Stimulated activated CD4-positive, alpha-beta T cell treated with anti-CD3 and anti-CD28 coated beads, Interleukin-15, amount 100 ng/mL, for 1 hour (primary cell): ENCODE results near the gene AKAP6.

Experiments
- DNase-seq, 2 donors: peaks; one replicate each; pipeline ENCODE4 v3.0.0-alpha.2; 2020; ENCODE audit warnings: low read depth in 1 of 2, low spot score in 1 of 2

Gene AKAP6, protein sequence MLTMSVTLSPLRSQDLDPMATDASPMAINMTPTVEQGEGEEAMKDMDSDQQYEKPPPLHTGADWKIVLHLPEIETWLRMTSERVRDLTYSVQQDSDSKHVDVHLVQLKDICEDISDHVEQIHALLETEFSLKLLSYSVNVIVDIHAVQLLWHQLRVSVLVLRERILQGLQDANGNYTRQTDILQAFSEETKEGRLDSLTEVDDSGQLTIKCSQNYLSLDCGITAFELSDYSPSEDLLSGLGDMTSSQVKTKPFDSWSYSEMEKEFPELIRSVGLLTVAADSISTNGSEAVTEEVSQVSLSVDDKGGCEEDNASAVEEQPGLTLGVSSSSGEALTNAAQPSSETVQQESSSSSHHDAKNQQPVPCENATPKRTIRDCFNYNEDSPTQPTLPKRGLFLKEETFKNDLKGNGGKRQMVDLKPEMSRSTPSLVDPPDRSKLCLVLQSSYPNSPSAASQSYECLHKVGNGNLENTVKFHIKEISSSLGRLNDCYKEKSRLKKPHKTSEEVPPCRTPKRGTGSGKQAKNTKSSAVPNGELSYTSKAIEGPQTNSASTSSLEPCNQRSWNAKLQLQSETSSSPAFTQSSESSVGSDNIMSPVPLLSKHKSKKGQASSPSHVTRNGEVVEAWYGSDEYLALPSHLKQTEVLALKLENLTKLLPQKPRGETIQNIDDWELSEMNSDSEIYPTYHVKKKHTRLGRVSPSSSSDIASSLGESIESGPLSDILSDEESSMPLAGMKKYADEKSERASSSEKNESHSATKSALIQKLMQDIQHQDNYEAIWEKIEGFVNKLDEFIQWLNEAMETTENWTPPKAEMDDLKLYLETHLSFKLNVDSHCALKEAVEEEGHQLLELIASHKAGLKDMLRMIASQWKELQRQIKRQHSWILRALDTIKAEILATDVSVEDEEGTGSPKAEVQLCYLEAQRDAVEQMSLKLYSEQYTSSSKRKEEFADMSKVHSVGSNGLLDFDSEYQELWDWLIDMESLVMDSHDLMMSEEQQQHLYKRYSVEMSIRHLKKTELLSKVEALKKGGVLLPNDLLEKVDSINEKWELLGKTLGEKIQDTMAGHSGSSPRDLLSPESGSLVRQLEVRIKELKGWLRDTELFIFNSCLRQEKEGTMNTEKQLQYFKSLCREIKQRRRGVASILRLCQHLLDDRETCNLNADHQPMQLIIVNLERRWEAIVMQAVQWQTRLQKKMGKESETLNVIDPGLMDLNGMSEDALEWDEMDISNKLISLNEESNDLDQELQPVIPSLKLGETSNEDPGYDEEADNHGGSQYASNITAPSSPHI (N-terminal part only)

DNA sequence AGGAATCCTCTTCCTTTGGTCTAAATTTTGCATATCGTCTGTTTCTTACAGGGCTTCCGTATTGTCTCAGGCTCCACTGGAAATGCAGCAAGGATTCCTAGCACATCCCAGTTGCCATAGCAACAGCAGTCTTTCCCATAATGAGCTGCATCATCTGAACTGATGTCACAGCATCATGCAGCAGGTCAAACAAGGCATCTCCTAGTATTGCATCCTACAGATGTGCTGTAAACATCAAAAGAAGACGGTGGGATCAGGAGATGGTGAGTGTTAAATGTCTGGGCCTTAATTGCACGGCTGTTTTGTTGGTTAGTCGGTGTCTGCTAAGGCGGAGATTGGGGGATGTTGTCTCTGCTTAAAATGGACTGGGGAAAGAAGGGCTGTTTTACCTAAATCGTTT is at the start of gene AKAP6:
Gene AKAP6, plus strand, starts transcription at position 153 of the 400 bp plus-strand sequence. CDS start 104,196 bp downstream, outside the sequence.
- DNase-seq: no peak

DNA sequence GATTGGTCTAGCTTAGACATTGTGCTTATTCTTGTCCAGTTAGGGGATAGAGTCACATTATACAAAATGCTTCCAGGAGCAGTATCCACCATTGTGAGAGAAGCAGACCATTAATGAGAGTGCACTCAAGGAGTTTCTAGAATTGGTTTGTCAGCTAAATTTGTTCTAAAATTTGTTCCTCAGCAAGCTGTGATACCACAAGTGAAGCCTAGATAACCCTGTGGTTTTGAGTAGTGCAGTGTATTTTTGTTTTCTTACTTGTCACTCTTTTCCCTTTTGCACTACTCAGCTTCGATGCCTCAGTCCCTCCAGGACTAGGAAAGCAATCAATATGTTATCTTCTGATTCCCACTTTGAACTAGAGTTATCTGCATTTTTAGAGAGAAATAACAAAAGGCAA is 42.5 kb upstream of the AKAP6 start:
- no peak for DNase-seq

DNA sequence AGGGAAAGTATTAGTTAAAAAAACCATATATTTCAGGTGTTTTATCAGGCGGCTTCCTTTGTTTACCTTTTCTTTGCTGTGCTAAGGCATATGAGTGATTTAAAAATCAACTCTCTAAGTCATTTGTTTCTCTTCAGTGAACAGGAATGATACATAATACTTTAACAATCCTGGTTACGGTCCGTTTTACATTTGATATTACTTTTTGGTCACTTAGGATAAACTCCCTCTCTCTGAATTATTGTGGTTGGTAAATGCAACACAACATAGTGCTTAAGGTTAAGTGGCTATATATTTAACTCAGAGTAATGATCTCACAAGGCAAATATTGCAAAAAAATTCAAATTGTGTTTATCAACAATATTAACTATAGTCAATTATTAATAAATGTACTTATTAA is 32.7 kb upstream of the AKAP6 start:
- DNase-seq: no peak

DNA sequence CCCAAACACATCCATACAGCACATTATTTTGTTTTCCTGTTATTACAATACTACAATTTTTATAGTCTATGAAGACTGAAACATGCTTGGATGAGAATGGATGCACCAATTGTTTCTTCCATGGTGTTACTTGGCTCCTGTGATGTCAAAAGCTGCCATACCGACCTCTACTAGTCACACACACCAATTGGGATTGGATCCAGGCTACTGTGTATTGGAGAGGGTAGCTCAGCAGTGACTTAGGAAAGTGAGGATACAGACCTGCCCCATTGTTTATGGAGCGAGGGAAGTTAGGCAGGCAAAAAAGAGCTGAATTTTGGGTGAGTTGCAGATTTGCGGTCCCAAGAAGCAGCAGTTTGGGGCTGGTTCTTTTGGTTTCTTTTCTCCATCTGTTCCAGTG is 30.8 kb upstream of the AKAP6 start:
- DNase-seq: no peak

DNA sequence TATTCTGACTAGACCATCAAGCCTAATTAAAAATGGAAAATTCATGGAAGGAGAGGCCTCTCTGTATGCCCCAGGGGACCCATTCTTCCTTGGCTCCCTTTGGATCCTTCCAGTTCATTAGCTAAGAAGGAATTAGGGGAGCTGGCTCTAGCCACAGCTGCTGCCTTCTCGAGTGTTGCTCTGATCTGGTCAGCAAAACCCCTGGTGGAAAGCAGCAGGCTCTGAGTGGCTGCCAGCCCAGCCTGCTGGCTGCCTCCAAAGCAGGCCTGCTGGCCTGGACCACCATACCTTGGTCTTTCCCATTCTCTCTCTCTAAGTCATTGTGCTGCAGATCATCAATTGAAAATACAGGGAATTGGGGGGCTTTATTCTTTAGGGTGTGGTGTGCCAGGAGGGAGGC is 29.0 kb upstream of the AKAP6 start:
- DNase-seq: no peak

DNA sequence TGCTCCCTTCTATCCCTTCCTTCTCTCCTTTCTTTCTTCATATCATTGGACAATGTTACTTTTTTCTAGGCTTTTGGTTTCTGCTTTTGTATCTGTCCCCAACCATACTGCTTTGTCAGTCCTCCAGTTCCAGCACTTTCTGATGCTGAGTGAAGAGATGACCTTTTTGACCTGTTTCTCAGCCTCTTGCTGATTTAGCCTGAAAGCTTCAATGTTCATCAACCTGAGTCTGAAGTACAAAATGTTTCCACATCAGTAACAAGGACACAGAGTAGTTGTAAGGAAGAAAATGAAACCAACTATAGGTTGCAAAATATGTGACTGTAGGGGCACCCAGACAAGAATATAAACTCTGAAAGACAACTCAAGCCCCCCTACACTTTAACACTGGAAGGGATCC is 25.2 kb upstream of the AKAP6 start:
- no peak for DNase-seq

DNA sequence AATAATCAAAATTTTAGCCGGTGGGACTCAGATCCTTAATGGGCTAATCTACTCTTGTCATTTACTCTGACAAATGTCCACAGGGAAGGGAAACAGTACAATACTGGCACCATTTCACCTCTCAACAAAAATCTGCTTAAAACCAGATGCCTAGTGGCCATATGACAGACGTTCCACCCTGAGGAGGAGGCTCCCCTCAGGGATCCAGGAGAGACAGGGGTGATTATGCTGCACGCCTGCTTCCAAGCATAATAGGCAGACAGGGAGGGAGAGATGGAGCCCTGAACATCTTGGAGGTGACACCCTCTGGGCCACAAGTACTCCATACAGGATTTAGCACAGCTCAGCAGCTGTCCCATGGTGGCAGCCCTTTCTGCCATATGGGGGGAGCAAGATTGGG is 24.8 kb upstream of the AKAP6 start:
- no peak for DNase-seq

DNA sequence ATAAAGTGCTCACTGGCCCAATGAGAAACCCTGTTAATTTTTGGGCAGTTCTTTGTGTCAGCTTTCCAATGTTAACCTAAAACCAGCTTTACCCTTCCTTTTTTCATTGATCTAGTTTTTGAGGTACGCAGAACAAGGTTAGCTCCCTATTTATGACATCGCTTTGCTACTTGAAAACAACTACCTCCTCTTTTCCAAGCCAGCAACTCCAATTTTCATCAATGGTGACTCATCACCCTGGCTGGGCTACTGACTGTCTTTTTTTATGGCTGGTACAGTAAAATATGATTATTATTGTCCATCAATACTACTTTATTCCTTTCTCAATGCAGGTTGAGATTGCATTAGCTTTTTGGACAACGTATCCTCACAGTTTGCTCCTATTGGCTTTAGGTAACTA is 22.5 kb upstream of the AKAP6 start:
- no peak for DNase-seq

DNA sequence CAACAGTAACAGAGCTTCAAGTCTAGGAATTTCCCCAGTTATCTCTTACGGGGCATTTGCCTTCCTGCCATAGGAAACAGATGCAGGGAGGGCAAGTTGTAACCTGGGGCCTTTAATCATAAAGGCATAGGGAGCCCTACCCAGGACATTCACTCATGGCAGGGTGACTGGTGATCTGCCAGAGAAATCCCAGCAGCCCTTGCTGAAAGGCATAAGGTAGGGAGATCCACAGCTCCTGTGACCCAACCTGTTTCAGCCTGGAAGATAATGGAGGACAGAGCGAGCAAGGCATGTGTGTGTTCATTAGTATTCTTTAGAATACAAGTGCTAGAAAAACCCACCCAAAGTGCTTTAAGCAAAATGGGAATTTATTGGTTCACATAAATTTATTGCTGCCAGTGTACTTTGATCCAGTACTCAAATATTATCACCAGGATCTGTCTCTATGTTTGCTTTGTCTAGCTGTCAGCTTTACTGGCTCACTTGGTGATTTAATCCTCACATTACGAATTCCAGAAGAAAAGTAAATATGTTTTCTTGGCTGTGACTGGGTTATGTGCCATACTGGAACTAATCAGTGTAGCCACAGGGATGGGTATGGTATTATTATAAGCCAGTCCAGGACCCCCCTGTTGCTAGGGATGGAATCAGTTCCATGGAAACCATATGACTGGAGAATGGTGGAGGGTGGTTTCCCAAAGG is 21.1 kb upstream of the AKAP6 start:
- no peak for DNase-seq

DNA sequence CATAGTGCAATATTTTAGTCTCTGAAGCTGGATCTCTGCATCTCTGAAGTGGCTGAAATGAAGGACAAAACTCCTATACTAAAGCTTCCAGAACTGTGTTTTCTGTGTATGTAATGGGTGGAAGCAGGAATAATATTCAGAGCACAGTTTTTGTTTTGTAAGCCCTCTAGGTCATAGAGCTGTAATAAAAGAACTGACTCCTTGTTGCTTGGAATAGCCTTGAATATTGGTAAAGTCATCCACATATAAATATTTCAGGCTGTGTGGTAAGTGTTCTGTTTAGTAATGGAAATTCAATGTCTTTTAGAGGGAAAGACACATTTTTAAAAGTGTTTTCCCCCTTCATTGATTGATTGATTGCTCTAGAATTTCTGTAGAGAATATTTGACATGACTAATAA is 18.2 kb upstream of the AKAP6 start:
- no peak for DNase-seq

DNA sequence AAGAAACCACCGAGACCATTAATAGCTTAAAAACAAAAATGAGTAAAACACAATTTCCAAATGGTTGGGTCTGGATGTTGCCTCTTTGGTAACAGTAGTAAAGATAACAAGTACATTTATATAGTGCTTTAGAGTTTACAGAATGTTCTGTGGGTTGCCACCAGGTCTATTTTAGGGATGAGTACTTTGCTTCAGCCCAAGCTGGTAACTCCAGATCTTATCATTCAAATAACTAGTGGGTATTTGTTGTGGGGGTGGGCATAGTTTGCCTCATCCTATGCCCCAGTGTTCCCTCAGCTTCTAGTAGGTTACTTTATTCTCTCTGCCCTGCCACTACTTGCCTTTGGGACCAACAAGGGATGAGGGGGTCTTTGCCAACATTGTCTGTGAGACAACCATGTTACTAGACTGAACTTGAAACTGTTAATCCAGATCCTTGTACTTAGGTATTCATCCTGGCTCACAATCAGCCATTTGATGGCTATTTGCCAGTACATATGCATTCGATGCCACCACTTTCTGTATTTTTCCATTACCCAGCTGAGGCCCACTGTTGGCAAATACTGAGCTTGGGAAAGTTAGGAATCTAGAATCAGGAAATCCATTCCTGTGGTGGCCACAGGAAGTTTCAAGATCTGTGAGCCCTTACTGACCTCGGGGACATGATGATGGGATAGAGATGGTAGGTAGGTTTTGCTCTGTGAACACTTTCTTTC is 17.6 kb upstream of the AKAP6 start:
- no peak for DNase-seq

DNA sequence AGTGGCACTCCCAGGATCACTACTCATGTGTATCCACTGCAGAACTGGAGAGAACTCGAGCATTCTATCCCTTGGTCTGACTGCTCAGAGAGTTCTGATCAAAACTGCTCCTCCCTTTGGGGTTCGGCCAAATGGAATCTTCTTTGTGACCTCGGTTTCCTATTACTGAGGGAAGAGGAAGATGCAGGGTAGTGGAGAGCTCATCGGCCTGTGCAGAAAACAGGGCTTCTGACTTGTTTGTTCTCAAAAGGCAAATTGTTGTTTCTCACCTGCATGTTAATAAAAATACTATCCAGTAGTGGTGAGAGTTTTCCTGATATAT is 17.1 kb upstream of the AKAP6 start:
- no peak for DNase-seq

DNA sequence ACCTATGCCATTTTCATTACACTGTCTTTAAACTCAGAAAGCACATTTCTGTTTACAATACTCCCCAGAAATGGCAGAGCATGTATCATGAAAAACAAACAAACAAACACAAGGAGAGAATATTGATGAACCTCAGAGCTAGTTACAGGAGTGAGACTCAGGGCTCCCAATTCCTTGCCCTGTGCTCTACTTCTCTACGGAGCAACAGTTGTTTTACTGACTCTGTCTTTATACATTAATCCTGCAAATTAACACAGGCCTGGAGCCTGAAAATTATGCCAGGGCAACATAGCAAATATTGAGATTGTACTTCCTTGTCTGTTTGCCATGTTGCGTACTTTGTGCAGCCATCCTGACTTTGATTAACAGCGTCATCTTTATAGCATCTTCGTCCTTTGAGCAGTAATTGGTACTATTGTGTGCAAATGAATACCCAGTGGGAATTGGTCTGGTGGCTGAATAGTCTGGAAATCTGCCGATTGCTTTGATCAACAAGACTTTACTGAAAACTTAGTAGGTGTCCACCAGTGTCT is 15.2 kb upstream of the AKAP6 start:
- no peak for DNase-seq

DNA sequence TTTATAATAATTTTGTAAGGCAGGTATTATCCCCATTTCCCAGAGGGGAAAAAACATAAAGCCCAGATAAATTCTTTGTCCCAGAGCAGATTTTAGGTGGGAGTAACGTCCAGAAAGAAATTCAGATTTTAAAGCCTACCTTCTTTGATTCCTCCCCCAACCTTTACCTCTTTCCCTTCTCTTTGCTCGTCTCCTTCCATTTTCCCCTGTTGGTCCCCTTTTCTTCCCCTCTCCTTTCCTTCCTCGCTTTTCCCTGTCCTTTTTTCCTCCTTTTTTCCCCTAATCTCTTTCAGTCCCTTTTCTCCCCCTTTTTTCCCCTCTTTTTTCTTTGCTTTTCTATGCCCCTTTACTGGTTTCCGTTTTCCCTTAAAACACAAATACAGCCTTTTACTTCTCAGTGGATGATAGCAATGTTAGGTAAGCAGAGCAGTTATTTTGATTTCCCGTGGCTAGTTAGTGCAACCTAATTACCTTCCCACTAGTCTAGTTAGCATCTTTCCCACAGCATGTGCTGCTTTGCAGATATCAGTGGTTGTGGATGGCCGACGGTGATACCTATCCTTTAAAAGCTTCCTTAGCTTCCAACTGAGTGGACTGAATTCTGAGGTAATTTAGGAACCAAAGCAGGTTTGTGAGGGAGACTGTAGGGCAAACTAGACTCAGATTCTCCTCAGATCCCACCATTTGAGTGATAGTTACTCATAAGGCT is 10.9 kb upstream of the AKAP6 start:
- DNase-seq: no peak

DNA sequence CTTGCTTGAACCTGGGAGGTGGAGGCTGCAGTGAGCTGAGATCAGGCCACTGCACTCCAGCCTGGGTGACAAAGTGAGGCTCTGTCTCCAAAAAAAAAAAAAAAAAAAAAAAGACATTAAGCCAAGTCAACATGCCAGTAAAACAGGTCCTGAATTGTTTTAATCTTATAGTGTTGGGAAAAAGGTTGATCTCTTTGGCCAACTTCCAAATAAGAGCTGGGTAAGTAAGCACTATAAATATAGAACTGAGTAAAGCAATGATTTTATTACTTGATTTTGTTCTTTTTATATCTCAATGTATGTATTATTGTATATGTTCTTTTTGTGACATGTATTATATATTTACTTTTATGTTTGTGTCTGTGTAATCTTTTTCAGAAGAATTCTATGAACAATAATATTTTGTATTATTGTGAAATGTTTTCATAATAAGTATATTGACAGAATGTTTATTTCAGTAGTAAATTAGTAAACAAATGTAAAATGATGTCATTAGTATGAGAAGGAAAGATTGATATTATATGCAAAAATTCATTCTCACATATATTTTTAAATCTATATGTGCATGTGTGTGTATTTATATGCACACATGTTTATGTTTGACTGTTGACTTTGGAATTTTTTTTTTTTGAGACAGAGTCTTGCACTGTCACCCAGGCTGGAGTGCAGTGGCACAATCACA is 9.6 kb upstream of the AKAP6 start:
- no peak for DNase-seq

DNA sequence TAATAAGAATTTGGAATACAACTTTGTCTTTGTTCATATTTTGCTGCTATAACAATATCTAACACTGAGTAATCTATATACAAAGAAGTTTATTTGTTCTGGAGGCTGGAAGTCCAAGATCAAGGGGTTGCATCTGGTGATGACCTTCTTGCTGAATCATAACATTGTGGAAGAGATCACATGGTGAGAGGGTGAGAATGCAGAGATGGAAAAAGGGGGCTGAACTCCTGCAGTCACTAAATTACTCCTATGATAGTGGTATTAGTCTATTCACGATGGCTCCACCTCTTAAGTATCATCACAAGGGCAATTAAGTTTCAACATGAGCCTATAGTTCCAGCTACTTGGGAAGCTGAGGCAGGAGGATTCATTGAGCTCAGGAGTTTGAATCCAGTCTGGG is 4.5 kb upstream of the AKAP6 start:
- no peak for DNase-seq

DNA sequence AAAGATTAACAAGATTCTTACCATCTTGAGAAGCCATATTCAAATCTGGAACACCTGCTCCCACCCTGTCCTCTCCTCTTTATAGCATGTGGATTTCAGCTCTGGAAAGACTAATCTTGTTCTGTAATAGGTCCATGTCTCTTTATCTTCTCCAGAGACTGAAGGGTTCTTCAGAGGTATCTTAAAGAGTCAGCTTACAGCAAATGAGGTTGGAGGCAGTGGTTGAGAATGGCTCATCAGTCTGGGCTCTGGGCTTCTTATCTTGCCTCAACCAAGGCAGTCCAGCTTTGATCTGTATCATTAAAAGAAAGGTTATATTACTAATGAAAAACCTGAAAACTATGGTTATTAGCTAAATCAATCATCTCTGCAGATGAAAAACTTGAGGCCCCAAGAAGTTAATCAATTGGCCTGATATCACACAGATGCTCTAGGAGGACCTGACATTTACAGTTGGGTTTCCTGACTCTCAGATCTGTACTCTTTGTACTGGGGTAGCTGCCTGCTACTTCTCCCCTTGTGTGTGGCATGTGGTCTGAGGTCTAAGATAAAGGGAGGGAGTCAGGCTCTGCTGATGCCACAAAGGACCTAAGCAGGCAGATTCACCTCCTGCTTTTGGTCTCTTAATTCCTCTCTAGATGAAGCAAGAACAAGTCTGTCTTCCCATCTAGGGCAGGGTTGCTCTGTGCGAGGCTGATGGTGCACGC is 1.7 kb upstream of the AKAP6 start:
- no peak for DNase-seq

DNA sequence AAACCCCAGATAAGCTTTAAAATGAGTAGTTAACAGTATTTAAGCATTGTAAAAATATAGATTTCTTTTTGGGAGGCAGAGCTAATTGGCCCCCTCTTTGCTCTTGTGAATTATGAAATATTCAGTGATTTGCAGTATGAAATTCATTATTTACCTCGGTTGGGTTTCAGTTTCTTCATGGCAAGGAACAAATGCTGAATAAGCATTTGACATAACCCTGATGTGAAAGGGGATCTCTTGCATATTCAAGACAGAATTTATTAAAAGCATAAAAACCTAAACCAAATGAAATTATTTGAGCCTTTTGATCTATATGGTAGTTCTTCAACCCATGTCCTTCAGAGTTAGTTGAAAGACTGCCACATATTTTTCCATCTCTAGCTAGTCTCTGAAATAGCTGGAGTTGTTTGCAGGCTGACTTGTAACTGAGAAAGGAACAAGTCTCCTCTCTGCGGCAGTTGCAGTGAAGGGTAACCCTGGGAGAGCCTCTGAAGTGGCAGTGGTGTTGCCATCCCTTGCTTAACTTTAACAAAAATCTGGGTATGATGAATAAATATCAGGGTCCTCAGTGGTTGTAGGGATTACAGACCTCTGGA is 690 bp downstream of the AKAP6 start:
- no peak for DNase-seq
